ENCODE results near the gene SLC26A1.

GRCh38 chr4:1039493-1040343, 46.5 kb upstream of the SLC26A1 start:
- TF ChIP-seq EP300 (IDR thresholded peaks at IDR 0.05; ENCODE audit: low read depth) (no peak), CTCF (IDR thresholded peaks at IDR 0.05) (no peak), POLR2A (IDR thresholded peaks at IDR 0.05) (no peak)

All from transverse colon (tissue), 3 donors.